ENCODE results near the gene MAGOH.
"Not testable (repeated sequence)": the region's sequence is repeated elsewhere in the genome, so short reads cannot be mapped to it uniquely, and the experiment has no call there.

The MAGOH gene

DNA sequence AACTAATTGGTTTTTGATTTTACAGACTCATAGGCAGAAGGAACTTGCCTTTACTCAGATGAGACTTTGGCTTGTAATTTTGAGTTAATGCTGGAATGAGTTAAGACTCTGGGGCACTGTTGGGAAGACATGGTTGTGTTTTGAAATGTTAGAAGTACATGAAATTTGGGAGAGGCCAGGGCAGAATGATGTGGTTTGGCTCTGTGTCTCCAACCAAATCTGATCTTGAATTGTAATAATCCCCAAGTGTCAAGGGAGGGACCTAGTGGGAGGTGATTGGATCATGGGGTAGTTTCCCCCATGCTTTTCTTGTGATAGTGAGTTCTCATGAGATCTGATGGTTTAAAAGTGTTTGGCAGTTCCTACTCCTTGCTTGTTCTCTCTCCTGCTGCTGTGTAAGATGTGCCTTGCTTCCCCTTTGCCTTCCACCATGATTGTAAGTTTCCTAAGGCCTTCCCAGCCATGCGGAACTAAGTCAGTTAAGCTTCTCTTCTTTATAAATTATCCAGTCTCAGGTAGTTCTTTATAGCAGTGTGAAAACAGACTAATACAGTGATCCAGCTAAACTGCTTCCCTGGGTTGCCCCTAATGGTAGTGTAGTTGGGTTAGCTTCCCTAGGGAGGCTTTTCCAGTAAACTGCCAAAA lies 31.5 kb downstream of the MAGOH start:
- Histone ChIP-seq H3K4me1 (ENCODE audit: control insufficient read depth, insufficient read depth, low read length, poor library complexity, severe bottlenecking) (no peaks in the 10 kb centered on the region), H3K4me3 (ENCODE audit: insufficient read depth, low read depth, low read length, poor library complexity, severe bottlenecking) (no peak overlapping the region), H3K9me3 (ENCODE audit: control insufficient read depth, low read length) (peaks cover 3% of the 10 kb centered on the region), H3K27ac (ENCODE audit: insufficient read depth, low read length, poor library complexity, severe bottlenecking) (no peak overlapping the region), H3K36me3 (ENCODE audit: control insufficient read depth, insufficient read depth, low read length) (peaks cover 76% of the 10 kb centered on the region), H3K27me3 (replicated peaks; ENCODE audit: control insufficient read depth, insufficient read depth, low read length, poor library complexity, severe bottlenecking) (no peaks in the 10 kb centered on the region)
- no peak for DNase-seq

GRCh38 chr1:53206083-53206685 lies 32.1 kb downstream of the MAGOH start:
- not testable (repeated sequence) for H3K9me3 ChIP-seq (ENCODE audit: control insufficient read depth, low read length); H3K27me3 ChIP-seq (replicated peaks; ENCODE audit: control insufficient read depth, insufficient read depth, low read length, poor library complexity, severe bottlenecking); H3K4me1 ChIP-seq (ENCODE audit: control insufficient read depth, insufficient read depth, low read length, poor library complexity, severe bottlenecking); H3K27ac ChIP-seq (ENCODE audit: insufficient read depth, low read length, poor library complexity, severe bottlenecking); DNase-seq; H3K4me3 ChIP-seq (ENCODE audit: insufficient read depth, low read depth, low read length, poor library complexity, severe bottlenecking)
- H3K36me3 ChIP-seq (ENCODE audit: control insufficient read depth, insufficient read depth, low read length), result peaks cover 77% of the 10 kb centered on the region

DNA sequence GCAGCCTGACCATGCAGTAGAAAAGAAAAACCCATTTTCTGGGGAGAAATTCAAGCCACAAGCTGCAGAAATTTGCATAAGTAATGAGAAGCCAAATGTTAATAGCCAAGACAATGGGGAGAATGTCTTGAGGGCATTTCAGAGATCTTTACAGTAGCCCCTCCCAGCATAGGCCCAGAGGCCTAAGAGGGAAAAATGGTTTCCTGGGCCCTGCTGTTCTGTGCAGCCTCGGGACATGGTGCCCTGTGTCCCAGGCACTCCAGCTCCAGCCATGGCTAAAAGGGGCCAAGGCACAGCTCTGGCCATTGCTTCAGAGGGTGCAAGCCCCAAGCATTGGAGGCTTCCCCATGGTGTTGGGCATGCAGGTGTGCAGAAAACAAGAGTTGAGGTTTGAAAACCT lies 32.8 kb downstream of the MAGOH start:
- H3K36me3 ChIP-seq (ENCODE audit: control insufficient read depth, insufficient read depth, low read length), result peaks cover 70% of the 10 kb centered on the region
- not testable (repeated sequence) for H3K4me1 ChIP-seq (ENCODE audit: control insufficient read depth, insufficient read depth, low read length, poor library complexity, severe bottlenecking); H3K27me3 ChIP-seq (replicated peaks; ENCODE audit: control insufficient read depth, insufficient read depth, low read length, poor library complexity, severe bottlenecking); DNase-seq; H3K27ac ChIP-seq (ENCODE audit: insufficient read depth, low read length, poor library complexity, severe bottlenecking); H3K4me3 ChIP-seq (ENCODE audit: insufficient read depth, low read depth, low read length, poor library complexity, severe bottlenecking); H3K9me3 ChIP-seq (ENCODE audit: control insufficient read depth, low read length)

GRCh38 chr1:53203466-53203865 lies 34.9 kb downstream of the MAGOH start:
- DNase-seq, result no peak
- Histone ChIP-seq H3K9me3 (ENCODE audit: control insufficient read depth, low read length) (peaks cover 3% of the 10 kb centered on the region), H3K36me3 (ENCODE audit: control insufficient read depth, insufficient read depth, low read length) (peaks cover 55% of the 10 kb centered on the region), H3K27me3 (replicated peaks; ENCODE audit: control insufficient read depth, insufficient read depth, low read length, poor library complexity, severe bottlenecking) (no peaks in the 10 kb centered on the region), H3K4me3 (ENCODE audit: insufficient read depth, low read depth, low read length, poor library complexity, severe bottlenecking) (no peak overlapping the region), H3K27ac (ENCODE audit: insufficient read depth, low read length, poor library complexity, severe bottlenecking) (no peak overlapping the region), H3K4me1 (ENCODE audit: control insufficient read depth, insufficient read depth, low read length, poor library complexity, severe bottlenecking) (no peaks in the 10 kb centered on the region)

GRCh38 chr1:53198241-53198651 lies 40.1 kb downstream of the MAGOH start:
- Histone ChIP-seq H3K4me3 (ENCODE audit: insufficient read depth, low read depth, low read length, poor library complexity, severe bottlenecking) (no peak overlapping the region), H3K9me3 (ENCODE audit: control insufficient read depth, low read length) (no peaks in the 10 kb centered on the region), H3K36me3 (ENCODE audit: control insufficient read depth, insufficient read depth, low read length) (peaks cover 15% of the 10 kb centered on the region), H3K27ac (ENCODE audit: insufficient read depth, low read length, poor library complexity, severe bottlenecking) (peak overlapping the region; percentile 1), H3K27me3 (replicated peaks; ENCODE audit: control insufficient read depth, insufficient read depth, low read length, poor library complexity, severe bottlenecking) (no peaks in the 10 kb centered on the region), H3K4me1 (ENCODE audit: control insufficient read depth, insufficient read depth, low read length, poor library complexity, severe bottlenecking) (peaks cover 8% of the 10 kb centered on the region)
- no peak for DNase-seq

- no peak for DNase-seq
- Histone ChIP-seq H3K9me3 (ENCODE audit: control insufficient read depth, low read length) (no peaks in the 10 kb centered on the region), H3K36me3 (ENCODE audit: control insufficient read depth, insufficient read depth, low read length) (peaks cover 8% of the 10 kb centered on the region), H3K27me3 (replicated peaks; ENCODE audit: control insufficient read depth, insufficient read depth, low read length, poor library complexity, severe bottlenecking) (no peaks in the 10 kb centered on the region), H3K4me1 (ENCODE audit: control insufficient read depth, insufficient read depth, low read length, poor library complexity, severe bottlenecking) (peaks cover 8% of the 10 kb centered on the region), H3K4me3 (ENCODE audit: insufficient read depth, low read depth, low read length, poor library complexity, severe bottlenecking) (peak overlapping the region; percentile 74), H3K27ac (ENCODE audit: insufficient read depth, low read length, poor library complexity, severe bottlenecking) (peak overlapping the region; percentile 92)
These were observed 40.8 kb downstream of the MAGOH start for GRCh38 chr1:53197291-53198200.

DNA sequence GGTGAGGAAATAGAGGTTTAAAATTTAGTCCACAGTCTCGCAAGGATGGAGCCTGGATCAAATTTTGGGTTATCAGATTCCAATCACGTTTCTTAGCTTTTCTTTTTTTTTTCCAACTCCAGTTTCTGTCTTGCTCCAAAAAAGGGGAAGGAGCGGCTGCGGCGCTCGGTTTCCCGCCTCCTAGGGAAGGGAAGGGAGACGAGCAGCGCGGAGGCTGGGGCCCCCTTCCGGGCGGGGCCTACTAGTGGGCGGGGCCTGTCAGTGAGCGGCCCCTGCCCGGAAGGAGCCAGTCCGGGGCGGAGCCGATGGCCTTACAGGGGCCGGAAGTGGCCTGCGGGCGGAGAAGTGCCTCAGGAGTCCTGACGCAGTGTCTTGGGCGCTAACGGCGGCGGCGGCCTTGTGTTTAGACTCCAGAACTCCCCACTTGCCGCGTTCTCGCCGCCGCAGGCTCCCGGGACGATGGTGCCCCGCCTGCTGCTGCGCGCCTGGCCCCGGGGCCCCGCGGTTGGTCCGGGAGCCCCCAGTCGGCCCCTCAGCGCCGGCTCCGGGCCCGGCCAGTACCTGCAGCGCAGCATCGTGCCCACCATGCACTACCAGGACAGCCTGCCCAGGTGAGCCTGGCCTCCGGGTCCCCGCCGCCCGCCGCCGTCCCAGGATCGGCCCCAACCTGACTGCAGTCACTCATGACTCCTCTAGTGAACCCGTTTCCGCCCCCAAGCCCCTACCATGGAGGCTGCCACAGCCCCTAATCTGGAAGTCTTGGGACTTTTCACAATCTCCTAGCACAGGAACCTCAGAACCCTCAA lies 41.6 kb downstream of the MAGOH start, which contains the start of gene CPT2:
TSS of gene CPT2 (plus strand) at position 340 of the 806 bp plus-strand sequence. CDS start at position 460, 120 bp downstream.
- Histone ChIP-seq H3K4me1 (ENCODE audit: control insufficient read depth, insufficient read depth, low read length, poor library complexity, severe bottlenecking) (peaks cover 8% of the 10 kb centered on the region), H3K9me3 (ENCODE audit: control insufficient read depth, low read length) (no peaks in the 10 kb centered on the region), H3K36me3 (ENCODE audit: control insufficient read depth, insufficient read depth, low read length) (peaks cover 3% of the 10 kb centered on the region), H3K4me3 (ENCODE audit: insufficient read depth, low read depth, low read length, poor library complexity, severe bottlenecking) (peak within 1 kb of the TSS; percentile 74), H3K27me3 (replicated peaks; ENCODE audit: control insufficient read depth, insufficient read depth, low read length, poor library complexity, severe bottlenecking) (no peaks in the 10 kb centered on the region), H3K27ac (ENCODE audit: insufficient read depth, low read length, poor library complexity, severe bottlenecking) (peak within 1 kb of the TSS; percentile 92)
- peak; percentile 81 to 87 (median 87) for DNase-seq

- Histone ChIP-seq H3K4me3 (ENCODE audit: insufficient read depth, low read depth, low read length, poor library complexity, severe bottlenecking) (peak overlapping the region; percentile 74), H3K36me3 (ENCODE audit: control insufficient read depth, insufficient read depth, low read length) (no peaks in the 10 kb centered on the region), H3K4me1 (ENCODE audit: control insufficient read depth, insufficient read depth, low read length, poor library complexity, severe bottlenecking) (peaks cover 8% of the 10 kb centered on the region), H3K27me3 (replicated peaks; ENCODE audit: control insufficient read depth, insufficient read depth, low read length, poor library complexity, severe bottlenecking) (no peaks in the 10 kb centered on the region), H3K9me3 (ENCODE audit: control insufficient read depth, low read length) (no peaks in the 10 kb centered on the region), H3K27ac (ENCODE audit: insufficient read depth, low read length, poor library complexity, severe bottlenecking) (peak overlapping the region; percentile 92)
- no peak for DNase-seq
These were observed 42.3 kb downstream of the MAGOH start for GRCh38 chr1:53196017-53196484.

- Histone ChIP-seq H3K4me1 (ENCODE audit: control insufficient read depth, insufficient read depth, low read length, poor library complexity, severe bottlenecking) (peaks cover 8% of the 10 kb centered on the region), H3K9me3 (ENCODE audit: control insufficient read depth, low read length) (no peaks in the 10 kb centered on the region), H3K36me3 (ENCODE audit: control insufficient read depth, insufficient read depth, low read length) (no peaks in the 10 kb centered on the region), H3K27ac (ENCODE audit: insufficient read depth, low read length, poor library complexity, severe bottlenecking) (no peak overlapping the region), H3K4me3 (ENCODE audit: insufficient read depth, low read depth, low read length, poor library complexity, severe bottlenecking) (no peak overlapping the region), H3K27me3 (replicated peaks; ENCODE audit: control insufficient read depth, insufficient read depth, low read length, poor library complexity, severe bottlenecking) (no peaks in the 10 kb centered on the region)
- DNase-seq, result no peak
These were observed 42.9 kb downstream of the MAGOH start for GRCh38 chr1:53195246-53196016.

Measured in effector memory CD4-positive, alpha-beta T cell (primary cell).